Measurements from ENCODE around the gene PLCXD3. TPM values are rescaled to one million over a fixed set of nuclear protein-coding genes. Genes with fewer than 3 reads are reported as not detected.

Gene PLCXD3
- total and polyA plus RNA-seq, 9 of the 15 experiments (the other 6 are each of a cell fraction or from before 2014, with no cell fraction given), result not detected

- TF ChIP-seq TRIM25 (IDR thresholded peaks at IDR 0.05; ENCODE audit: borderline replicate concordance) (no peak), ARID1B (IDR thresholded peaks at IDR 0.05) (0 out of 2 replicates have a peak, but pooled peaks have one; percentile 12), FOSL1 (tag; conservative IDR thresholded peaks at IDR 0.05) (peak; percentile 91), NFRKB (IDR thresholded peaks at IDR 0.05; ENCODE audit: low read depth) (no peak), CTBP1 (IDR thresholded peaks at IDR 0.05; ENCODE audit: borderline replicate concordance) (no peak), CTCFL (IDR thresholded peaks at IDR 0.05; ENCODE audit: borderline replicate concordance, insufficient read depth, low read depth, low read length, poor library complexity, severe bottlenecking) (no peak), PRDM10 (IDR thresholded peaks at IDR 0.05; ENCODE audit: partially characterized antibody) (no peak), NFATC3 (IDR thresholded peaks at IDR 0.05) (no peak), PTRF (tag; IDR thresholded peaks at IDR 0.05) (no peak), NFXL1 (CRISPR knock-in tag; IDR thresholded peaks at IDR 0.05) (no peak), E2F1 (CRISPR knock-in tag; IDR thresholded peaks at IDR 0.05) (no peak), KAT7 (CRISPR knock-in tag; IDR thresholded peaks at IDR 0.05; ENCODE audit: borderline replicate concordance) (no peak), JUND (IDR thresholded peaks at IDR 0.05; ENCODE audit: borderline replicate concordance, low read depth, low read length) (peak; percentile 79), JUND (tag; IDR thresholded peaks at IDR 0.05; ENCODE audit: borderline replicate concordance, low read depth, low read length) (peak; percentile 54; the same call in 1 of the 3 replicates), HDAC8 (tag; IDR thresholded peaks at IDR 0.05) (no peak), WHSC1 (IDR thresholded peaks at IDR 0.05; ENCODE audit: low read length) (no peak), ZNF384 (IDR thresholded peaks at IDR 0.05; ENCODE audit: low read depth, low read length) (no peak), ZNF121 (CRISPR knock-in tag; conservative IDR thresholded peaks at IDR 0.05) (no peak), RBM15 (IDR thresholded peaks at IDR 0.05; ENCODE audit: insufficient read depth, low read length) (no peak), ATF4 (CRISPR knock-in tag; IDR thresholded peaks at IDR 0.05) (peak; percentile 74; the same call in 1 of the 2 replicates)
Measured at GRCh38 chr5:41414598-41414997, 95.8 kb downstream of the PLCXD3 start (continued).

Data from K562 (cell line).